ENCODE results near the gene NINJ1.

DNA sequence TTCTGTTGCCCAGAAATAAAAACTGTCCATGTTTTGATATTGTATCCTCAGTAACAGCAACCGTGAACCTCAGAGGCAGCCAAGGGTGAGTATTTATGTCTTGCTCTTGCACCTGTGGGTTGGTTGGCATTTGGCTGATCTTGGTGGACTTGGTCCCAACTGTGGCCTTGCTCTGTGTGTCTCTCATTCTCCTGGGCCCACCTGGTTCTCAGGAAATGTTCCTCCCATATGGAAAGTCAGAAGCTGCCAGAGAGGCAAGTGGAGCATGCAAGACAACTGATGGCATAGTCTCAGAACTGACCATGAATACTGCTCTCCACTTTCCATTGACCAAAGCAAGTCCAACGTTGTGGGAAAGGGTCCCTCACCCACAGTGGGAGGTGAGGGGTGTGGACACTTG is 13.6 kb upstream of the NINJ1 start:
- TF ChIP-seq, protein P1, sequence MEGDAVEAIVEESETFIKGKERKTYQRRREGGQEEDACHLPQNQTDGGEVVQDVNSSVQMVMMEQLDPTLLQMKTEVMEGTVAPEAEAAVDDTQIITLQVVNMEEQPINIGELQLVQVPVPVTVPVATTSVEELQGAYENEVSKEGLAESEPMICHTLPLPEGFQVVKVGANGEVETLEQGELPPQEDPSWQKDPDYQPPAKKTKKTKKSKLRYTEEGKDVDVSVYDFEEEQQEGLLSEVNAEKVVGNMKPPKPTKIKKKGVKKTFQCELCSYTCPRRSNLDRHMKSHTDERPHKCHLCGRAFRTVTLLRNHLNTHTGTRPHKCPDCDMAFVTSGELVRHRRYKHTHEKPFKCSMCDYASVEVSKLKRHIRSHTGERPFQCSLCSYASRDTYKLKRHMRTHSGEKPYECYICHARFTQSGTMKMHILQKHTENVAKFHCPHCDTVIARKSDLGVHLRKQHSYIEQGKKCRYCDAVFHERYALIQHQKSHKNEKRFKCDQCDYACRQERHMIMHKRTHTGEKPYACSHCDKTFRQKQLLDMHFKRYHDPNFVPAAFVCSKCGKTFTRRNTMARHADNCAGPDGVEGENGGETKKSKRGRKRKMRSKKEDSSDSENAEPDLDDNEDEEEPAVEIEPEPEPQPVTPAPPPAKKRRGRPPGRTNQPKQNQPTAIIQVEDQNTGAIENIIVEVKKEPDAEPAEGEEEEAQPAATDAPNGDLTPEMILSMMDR (IDR thresholded peaks at IDR 0.05): no peak
- TF ChIP-seq POLR2A (IDR thresholded peaks at IDR 0.05): no peak
